Muscle layer of colon (tissue), 2 donors: ENCODE measurements around the gene KREMEN1.

Source experiments
- H3K27ac ChIP-seq: one replicate; pipeline ENCODE4 v1.7.0; 2013; ENCODE audit warnings: low read depth, mild to moderate bottlenecking, low read length, moderate library complexity
- H3K27me3 ChIP-seq, 2 donors: one replicate each; pipeline ENCODE4 v1.7.0; 2013; ENCODE audit warnings: low read length in 2 of 2, mild to moderate bottlenecking in 2 of 2; ENCODE audit not compliant: insufficient read depth in 2 of 2, control insufficient read depth in 1 of 2
- H3K36me3 ChIP-seq: one replicate; pipeline ENCODE4 v1.7.0; 2013; ENCODE audit warnings: mild to moderate bottlenecking, low read length; ENCODE audit not compliant: insufficient read depth
- H3K4me1 ChIP-seq: one replicate; pipeline ENCODE4 v1.7.0; 2013; ENCODE audit warnings: mild to moderate bottlenecking, low read length; ENCODE audit not compliant: insufficient read depth
- H3K4me3 ChIP-seq, 2 donors: one replicate each; pipeline ENCODE4 v1.7.0; 2013; ENCODE audit warnings: low read length in 2 of 2, low read depth in 1 of 2, mild to moderate bottlenecking in 1 of 2, moderate library complexity in 1 of 2
- H3K9ac ChIP-seq: one replicate; pipeline ENCODE4 v1.7.0; 2013; ENCODE audit warnings: low read length
- H3K9me3 ChIP-seq: one replicate; pipeline ENCODE4 v1.7.0; 2013; ENCODE audit warnings: mild to moderate bottlenecking, low read length
- donor health status: abdominal sarcoma.
- donor health status: Adenocarcinoma of cecum.

KREMEN1 gene

GRCh38 chr22:29166180-29166579 lies 93.3 kb downstream of the KREMEN1 start:
- no peak overlapping the region for H3K9ac ChIP-seq
- no peaks in the 10 kb centered on the region for H3K9me3 ChIP-seq
- no peaks in the 10 kb centered on the region for H3K36me3 ChIP-seq
- H3K4me3 ChIP-seq, result no peak overlapping the region
- no peaks in the 10 kb centered on the region for H3K4me1 ChIP-seq
- no peak overlapping the region for H3K27ac ChIP-seq
- no peaks in the 10 kb centered on the region for H3K27me3 ChIP-seq

- no peaks in the 10 kb centered on the region for H3K27me3 ChIP-seq
- H3K4me3 ChIP-seq, result no peak overlapping the region
- no peaks in the 10 kb centered on the region for H3K9me3 ChIP-seq
- H3K36me3 ChIP-seq, result no peaks in the 10 kb centered on the region
- H3K4me1 ChIP-seq, result no peaks in the 10 kb centered on the region
- H3K9ac ChIP-seq, result no peak overlapping the region
- no peak overlapping the region for H3K27ac ChIP-seq
These were observed 94.4 kb downstream of the KREMEN1 start for GRCh38 chr22:29167032-29167911.

GRCh38 chr22:29171721-29172120 lies 98.9 kb downstream of the KREMEN1 start:
- Histone ChIP-seq H3K27ac (no peak overlapping the region), H3K4me1 (no peaks in the 10 kb centered on the region), H3K36me3 (no peaks in the 10 kb centered on the region), H3K9ac (no peak overlapping the region), H3K4me3 (no peak overlapping the region), H3K9me3 (peaks cover 3% of the 10 kb centered on the region), H3K27me3 (no peaks in the 10 kb centered on the region)

GRCh38 chr22:29172216-29172615 lies 99.4 kb downstream of the KREMEN1 start:
- no peak overlapping the region for H3K27ac ChIP-seq
- peaks cover 3% of the 10 kb centered on the region for H3K9me3 ChIP-seq
- no peaks in the 10 kb centered on the region for H3K36me3 ChIP-seq
- H3K4me3 ChIP-seq, result no peak overlapping the region
- H3K27me3 ChIP-seq, result no peaks in the 10 kb centered on the region
- H3K9ac ChIP-seq, result no peak overlapping the region
- H3K4me1 ChIP-seq, result no peaks in the 10 kb centered on the region

GRCh38 chr22:29175312-29175835 lies 102.5 kb downstream of the KREMEN1 start:
- Histone ChIP-seq H3K4me1 (no peaks in the 10 kb centered on the region), H3K27ac (no peak overlapping the region), H3K27me3 (no peaks in the 10 kb centered on the region), H3K9me3 (peaks cover 3% of the 10 kb centered on the region), H3K9ac (no peak overlapping the region), H3K4me3 (no peak overlapping the region), H3K36me3 (no peaks in the 10 kb centered on the region)

- no peak overlapping the region for H3K27ac ChIP-seq
- H3K9ac ChIP-seq, result no peak overlapping the region
- H3K4me3 ChIP-seq, result no peak overlapping the region
- H3K36me3 ChIP-seq, result no peaks in the 10 kb centered on the region
- no peaks in the 10 kb centered on the region for H3K4me1 ChIP-seq
- no peaks in the 10 kb centered on the region for H3K9me3 ChIP-seq
- no peaks in the 10 kb centered on the region for H3K27me3 ChIP-seq
These were observed 111.4 kb downstream of the KREMEN1 start for GRCh38 chr22:29183971-29184848.

GRCh38 chr22:29184849-29185490 lies 112.1 kb downstream of the KREMEN1 start:
- no peak overlapping the region for H3K27ac ChIP-seq
- H3K4me3 ChIP-seq, result no peak overlapping the region
- no peaks in the 10 kb centered on the region for H3K4me1 ChIP-seq
- no peak overlapping the region for H3K9ac ChIP-seq
- no peaks in the 10 kb centered on the region for H3K36me3 ChIP-seq
- H3K9me3 ChIP-seq, result no peaks in the 10 kb centered on the region
- H3K27me3 ChIP-seq, result no peaks in the 10 kb centered on the region

GRCh38 chr22:29186302-29186701 lies 113.5 kb downstream of the KREMEN1 start:
- H3K27ac ChIP-seq, result no peak overlapping the region
- H3K9me3 ChIP-seq, result no peaks in the 10 kb centered on the region
- H3K9ac ChIP-seq, result no peak overlapping the region
- no peaks in the 10 kb centered on the region for H3K4me1 ChIP-seq
- no peak overlapping the region for H3K4me3 ChIP-seq
- H3K27me3 ChIP-seq, result no peaks in the 10 kb centered on the region
- no peaks in the 10 kb centered on the region for H3K36me3 ChIP-seq

- no peaks in the 10 kb centered on the region for H3K9me3 ChIP-seq
- no peak overlapping the region for H3K9ac ChIP-seq
These were observed 115.0 kb downstream of the KREMEN1 start for GRCh38 chr22:29187831-29188230.

GRCh38 chr22:29190051-29190450 lies 117.2 kb downstream of the KREMEN1 start:
- Histone ChIP-seq H3K27me3 (no peaks in the 10 kb centered on the region), H3K9me3 (no peaks in the 10 kb centered on the region), H3K36me3 (no peaks in the 10 kb centered on the region), H3K4me1 (no peaks in the 10 kb centered on the region), H3K9ac (no peak overlapping the region), H3K27ac (no peak overlapping the region), H3K4me3 (no peak overlapping the region)

More at GRCh38 chr22:29187831-29188230, 115.0 kb downstream of the KREMEN1 start:
- no peak overlapping the region for H3K4me3 ChIP-seq
- H3K27me3 ChIP-seq, result no peaks in the 10 kb centered on the region
- no peak overlapping the region for H3K27ac ChIP-seq
- no peaks in the 10 kb centered on the region for H3K4me1 ChIP-seq
- no peaks in the 10 kb centered on the region for H3K36me3 ChIP-seq

GRCh38 chr22:29190918-29191317 lies 118.1 kb downstream of the KREMEN1 start:
- no peaks in the 10 kb centered on the region for H3K4me1 ChIP-seq
- H3K36me3 ChIP-seq, result no peaks in the 10 kb centered on the region
- H3K27ac ChIP-seq, result no peak overlapping the region
- H3K4me3 ChIP-seq, result no peak overlapping the region
- no peaks in the 10 kb centered on the region for H3K27me3 ChIP-seq
- no peak overlapping the region for H3K9ac ChIP-seq
- no peaks in the 10 kb centered on the region for H3K9me3 ChIP-seq
